Measurements from ENCODE around the gene SERGEF.

- TF ChIP-seq CTCF (conservative IDR thresholded peaks at IDR 0.05) (no peak), EZH2 (IDR thresholded peaks at IDR 0.05; ENCODE audit: low read depth) (no peak)
Measured at GRCh38 chr11:17986007-17986710, 26.7 kb downstream of the SERGEF start.

All from PC-9 (cell line).